SH-SY5Y (cell line): ENCODE data around the gene WDR4.

Experiments used
- GATA2 ChIP-seq: IDR thresholded peaks from 2 replicates; pipeline ENCODE4 v1.6.1; 2011; ENCODE audit warnings: mild to moderate bottlenecking, low read depth, low read length
- GATA3 ChIP-seq: IDR thresholded peaks from 2 replicates; pipeline ENCODE4 v1.6.1; 2011; ENCODE audit warnings: low read depth, mild to moderate bottlenecking, low read length, moderate library complexity

GRCh38 chr21:42864815-42865775 is 14.2 kb downstream of the WDR4 start:
- TF ChIP-seq GATA2: no peak
- no peak for TF ChIP-seq GATA3
